Panc1 (cell line): ENCODE results near the gene TXN2.

Source experiments
- CTCF ChIP-seq: fragments of 450-650 bp; IDR thresholded peaks from 2 replicates; pipeline ENCODE4 v1.5.1; 2017; ENCODE audit warnings: mild to moderate bottlenecking
- POLR2AphosphoS5 ChIP-seq: IDR thresholded peaks from 2 replicates; pipeline ENCODE4 v1.6.1; 2012; ENCODE audit warnings: mild to moderate bottlenecking, low read depth, low read length, moderate library complexity

GRCh38 chr22:36463783-36464184, 17.7 kb downstream of the TXN2 start:
- TF ChIP-seq POLR2AphosphoS5 (no peak), CTCF (no peak)
